GM18907 (cell line): ENCODE data around the gene TMEM86B.
"Not testable (repeated sequence)": the region's sequence is repeated elsewhere in the genome, so short reads cannot be mapped to it uniquely, and the experiment has no call there.

Experiments
- ATAC-seq: cut with Tn5 transposase; IDR thresholded peaks from one replicate; pipeline ENCODE4 v1.9.1; 2021; ENCODE audit warnings: mild to moderate bottlenecking, moderate library complexity; ENCODE audit not compliant: unreplicated experiment

Gene TMEM86B

DNA sequence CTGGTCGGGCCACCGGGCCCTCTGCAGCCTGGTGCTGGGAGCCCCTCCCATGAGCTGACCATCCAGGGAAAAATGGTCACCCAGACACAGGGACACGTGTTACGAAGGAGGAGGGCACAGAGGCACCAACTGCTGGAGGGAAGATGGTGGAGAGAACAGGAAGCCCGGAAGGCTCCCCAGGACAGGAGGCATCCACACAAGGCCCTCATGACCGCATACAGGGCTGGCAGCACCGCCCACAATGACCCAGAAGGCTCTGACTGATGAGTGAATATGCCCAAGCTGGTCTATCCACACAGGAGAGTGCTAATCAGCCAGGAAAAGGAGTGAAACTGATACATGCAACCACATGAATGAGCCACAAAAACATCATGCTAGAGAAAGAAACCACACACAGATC, 14.0 kb upstream of the TMEM86B start:
- no peak for ATAC-seq

GRCh38 chr19:55241935-55242464, 13.4 kb upstream of the TMEM86B start:
- ATAC-seq: no peak

DNA sequence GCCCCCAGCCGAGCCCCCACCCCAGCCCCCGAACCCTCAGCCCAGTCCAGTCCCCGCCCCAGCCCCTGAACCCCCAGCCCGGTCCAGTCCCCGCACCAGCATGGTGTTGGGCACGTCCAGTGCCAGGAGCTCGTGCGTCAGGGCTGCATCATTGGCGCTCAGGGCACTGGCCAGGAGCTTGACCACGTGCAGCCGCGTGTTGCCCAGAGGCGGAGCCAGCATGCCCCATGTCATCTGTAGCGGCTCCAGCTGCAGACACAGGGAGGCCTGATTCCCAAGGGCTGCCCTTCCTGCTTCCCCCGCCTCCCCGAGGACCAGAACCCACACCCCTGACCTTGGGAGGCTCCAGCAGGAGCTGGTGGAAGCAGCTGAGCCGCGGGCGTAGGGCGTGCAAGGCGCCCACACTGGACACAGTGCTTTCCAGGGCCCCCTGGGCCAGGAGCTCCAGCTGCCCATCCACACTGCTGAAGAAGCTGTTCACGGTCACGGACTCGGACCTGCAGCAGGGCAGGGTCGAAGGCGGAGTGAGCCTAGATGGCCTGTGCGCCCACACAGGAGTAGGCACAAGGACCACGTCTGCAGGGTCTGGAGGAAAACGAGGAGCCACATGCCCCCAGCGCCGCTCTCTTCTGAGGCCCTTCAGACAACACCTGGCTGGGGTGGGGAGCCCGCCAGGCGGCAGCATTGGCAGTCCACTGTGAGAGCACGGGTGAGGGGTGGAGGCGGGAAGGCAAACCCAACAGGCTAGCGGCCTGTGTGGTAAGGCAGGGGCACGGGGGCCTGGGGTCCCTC, 12.8 kb upstream of the TMEM86B start:
- ATAC-seq: no peak

DNA sequence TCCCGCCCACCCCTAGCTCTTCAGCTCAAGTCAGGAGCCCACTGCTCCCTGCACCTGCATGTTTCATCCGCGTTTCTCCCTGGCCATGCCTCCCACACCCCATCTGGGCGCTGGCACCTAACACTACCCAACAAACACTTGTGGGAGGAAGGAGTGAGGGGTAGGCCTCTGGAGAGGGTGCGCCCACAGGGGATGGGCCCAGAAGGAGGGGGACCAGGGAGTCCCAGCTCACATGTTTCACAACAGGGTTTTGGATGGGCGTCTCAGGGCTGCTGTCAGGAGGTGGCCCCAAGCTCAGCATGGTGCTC, 12.1 kb upstream of the TMEM86B start:
- ATAC-seq: no peak

DNA sequence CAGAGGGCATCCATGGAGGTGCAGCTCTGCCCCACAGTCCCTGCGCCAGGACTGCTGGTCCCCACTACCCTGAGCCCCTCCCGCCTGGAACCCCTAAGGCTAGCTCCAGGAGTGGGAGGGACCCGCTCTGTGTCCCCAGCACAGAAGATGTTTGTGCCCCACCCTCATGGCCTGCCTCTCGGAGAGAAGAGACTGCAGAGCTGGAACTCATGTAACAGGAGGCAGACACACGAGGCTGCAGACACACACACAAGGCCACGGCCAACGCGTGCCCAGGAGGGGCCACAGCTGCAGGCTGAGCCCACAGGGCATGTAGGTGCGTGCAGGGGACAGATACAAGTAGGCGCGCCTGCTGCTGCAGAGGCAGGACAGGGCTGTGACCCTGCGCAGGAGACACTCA, 10.4 kb upstream of the TMEM86B start:
- no peak for ATAC-seq

- no peak for ATAC-seq
These were observed 9.5 kb upstream of the TMEM86B start for GRCh38 chr19:55238030-55238429.

GRCh38 chr19:55232986-55233385, 4.4 kb upstream of the TMEM86B start:
- no peak for ATAC-seq

DNA sequence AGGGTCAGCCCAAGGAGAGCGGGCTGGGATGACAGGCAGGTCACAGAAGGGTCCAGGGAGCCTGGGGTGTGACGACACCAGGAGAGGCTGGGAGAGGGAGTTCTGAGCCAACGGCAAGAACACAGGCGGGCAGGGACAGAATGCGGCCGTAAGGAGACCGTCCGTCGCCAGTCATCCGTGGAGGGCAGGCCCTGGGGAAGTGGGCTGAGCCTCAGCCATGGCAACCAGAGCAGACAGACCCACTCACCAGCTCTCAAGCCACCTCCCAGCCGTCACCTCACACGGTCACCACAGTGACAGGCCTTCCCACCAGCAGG, 3.7 kb upstream of the TMEM86B start:
- ATAC-seq: no peak

DNA sequence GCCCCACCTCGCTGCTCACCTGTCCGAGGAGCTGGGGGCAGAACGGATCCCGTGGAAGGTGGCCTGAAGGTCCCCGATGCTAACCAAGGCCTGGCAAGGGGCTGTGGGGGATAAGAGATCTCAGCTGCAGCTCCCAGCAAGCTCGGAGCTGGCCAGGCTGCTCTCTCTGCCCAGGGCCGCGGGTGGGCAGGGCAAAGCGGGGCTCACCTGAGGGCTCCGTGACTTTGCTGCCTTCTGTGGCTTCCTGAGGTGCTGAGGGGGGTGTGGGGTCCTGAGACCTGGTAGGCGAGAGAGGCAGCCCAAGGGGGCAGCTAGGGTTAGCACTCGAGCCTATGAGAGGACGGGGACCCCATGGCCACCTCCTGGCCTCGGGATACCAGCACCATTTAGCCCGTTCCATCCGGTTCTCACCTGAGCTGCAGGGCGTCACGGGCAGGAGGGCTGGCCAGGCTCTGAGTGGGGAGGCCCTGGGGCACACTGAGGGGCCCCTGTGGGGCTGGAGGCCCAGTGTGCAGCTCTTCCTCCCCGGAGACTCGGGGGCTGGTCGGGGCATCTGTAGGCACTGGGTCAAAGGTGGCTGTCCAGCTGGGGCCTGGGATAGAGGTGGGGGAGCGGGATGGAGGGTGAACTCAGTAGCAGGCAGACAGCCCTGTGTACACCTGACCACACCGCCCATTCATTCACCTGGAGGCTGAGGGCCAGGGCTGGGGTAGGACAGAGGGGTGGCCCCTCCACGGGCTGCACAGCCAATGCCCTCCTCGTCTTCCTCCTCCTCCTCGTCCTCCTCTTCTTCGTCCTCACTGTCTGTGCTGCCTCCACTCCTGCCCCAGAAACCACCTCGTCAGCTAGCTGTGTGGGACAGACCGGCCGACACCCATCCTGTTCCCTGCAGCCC, 3.1 kb upstream of the TMEM86B start:
- ATAC-seq: no peak

GRCh38 chr19:55230780-55231179, 2.2 kb upstream of the TMEM86B start:
- no peak for ATAC-seq

- ATAC-seq: no peak
These were observed 1.8 kb upstream of the TMEM86B start for GRCh38 chr19:55230329-55230728.

GRCh38 chr19:55229789-55230182, 1.2 kb upstream of the TMEM86B start:
- ATAC-seq: no peak

GRCh38 chr19:55229145-55229788, 704 bp upstream of the TMEM86B start:
- no peak for ATAC-seq

DNA sequence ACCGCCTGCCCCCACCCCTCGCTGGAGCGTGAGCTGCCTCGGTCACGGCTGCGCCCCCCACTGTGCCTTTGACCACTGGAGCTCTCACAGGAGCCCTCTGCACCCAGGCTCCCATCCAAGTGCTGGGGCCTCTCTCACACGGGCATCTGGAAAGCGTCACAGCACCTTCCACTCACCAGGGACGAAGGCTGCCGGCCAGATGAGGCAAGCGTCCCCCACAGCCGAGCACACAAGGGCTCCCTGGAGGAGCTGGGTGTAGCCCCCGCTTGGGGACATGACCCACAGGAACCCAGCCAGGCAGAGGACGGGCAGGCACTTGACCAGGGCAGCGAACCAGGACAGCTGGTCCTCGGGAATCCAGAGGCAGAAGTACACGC, 560 bp downstream of the TMEM86B start:
- ATAC-seq: no peak

GRCh38 chr19:55227241-55228014, 1.1 kb downstream of the TMEM86B start:
- no peak for ATAC-seq

GRCh38 chr19:55226788-55227187, 1.8 kb downstream of the TMEM86B start:
- no peak for ATAC-seq

- no peak for ATAC-seq
These were observed 2.3 kb downstream of the TMEM86B start for GRCh38 chr19:55226273-55226672.

DNA sequence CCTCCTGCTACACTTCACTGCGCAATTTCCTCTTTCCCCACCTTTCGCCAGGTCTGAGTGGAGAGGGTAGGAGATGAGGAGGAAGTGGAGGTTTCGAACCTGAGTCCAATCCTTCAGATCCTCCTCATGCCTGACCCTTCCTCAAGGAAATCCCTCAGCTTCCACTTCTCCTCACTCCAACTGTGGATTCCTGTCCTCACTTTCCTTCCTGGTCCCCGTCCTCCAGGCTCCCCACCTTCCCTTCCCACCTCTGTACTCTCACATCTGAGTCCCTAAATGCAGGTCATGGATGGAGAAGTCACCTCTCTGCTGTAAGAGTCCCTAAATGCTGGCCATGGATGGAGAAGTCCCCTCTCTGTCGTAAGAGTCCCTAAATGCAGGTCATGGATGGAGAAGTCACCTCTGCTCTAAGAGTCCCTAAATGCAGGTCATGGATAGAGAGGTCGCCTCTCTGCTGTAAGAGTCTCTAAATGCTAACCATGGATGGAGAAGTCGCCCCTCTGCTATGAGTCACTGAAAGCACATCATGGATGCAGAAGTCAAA, 3.1 kb downstream of the TMEM86B start:
- no peak for ATAC-seq

DNA sequence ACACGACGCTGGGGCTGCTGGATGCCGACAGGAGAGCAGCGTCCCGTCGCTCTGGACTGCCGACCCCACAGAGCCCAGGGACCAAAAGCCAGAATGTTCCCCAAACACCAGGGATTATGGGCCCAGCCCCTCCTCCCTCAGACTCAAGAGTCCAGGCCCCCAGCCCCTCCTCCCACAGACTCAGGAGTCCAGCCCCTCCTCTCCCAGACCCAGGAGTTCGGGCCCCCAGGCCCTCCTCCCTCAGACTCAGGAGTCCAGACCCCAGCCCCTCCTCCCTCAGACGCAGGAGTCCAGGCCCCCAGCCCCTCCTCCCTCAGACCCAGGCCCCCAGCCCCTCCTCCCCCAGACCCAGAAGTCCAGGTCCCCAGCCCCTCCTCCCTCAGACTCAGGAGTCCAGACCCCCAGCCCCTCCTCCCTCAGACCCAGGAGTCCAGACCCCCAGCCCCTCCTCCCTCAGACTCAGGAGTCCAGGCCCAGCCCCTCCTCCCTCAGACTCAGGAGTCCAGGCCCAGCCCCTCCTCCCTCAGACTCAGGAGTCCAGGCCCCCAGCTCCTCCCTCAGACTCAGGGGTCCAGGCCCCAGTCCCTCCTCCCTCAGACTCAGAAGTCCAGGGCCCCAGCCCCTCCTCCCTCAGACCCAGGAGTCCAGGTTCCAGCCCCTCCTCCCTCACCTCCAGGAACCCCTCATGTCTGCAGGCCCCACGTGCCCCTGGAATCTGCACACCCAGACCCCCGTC, 3.7 kb downstream of the TMEM86B start:
- not testable (repeated sequence) for ATAC-seq

DNA sequence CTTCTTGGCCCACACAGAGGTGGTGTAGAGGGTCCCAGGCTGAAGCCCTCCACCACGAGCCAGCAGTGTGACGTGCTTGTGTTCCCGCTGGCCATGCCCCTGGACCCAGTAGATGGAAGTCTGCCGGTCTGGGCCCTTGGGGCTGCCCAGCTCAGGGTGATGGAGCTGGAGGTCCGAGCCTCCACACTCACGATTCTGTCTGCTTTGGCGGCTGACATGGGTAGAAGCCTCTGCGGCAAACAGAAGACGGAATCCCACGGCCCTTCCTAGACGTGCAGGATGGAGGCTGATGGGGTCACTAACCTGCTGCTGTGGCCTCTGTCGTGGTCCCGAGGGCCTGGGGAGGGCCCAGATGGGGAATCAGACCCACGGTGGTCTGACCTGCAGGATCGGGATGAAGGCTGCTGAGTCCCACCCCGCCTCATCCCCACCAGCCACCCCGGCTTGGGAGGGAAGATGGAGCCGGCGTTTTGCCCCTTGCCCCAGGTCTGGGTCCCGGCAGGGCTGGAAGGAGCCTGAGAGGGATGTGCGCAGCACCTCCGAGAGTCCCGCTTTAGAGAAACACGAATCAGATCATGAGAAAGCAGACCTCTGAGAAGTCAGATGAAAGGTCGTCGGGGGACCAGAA, 4.4 kb downstream of the TMEM86B start:
- ATAC-seq: no peak
